ENCODE results near the gene SLC51B. TPM values are rescaled to one million over a fixed set of nuclear protein-coding genes. Genes with fewer than 3 reads are reported as not detected.

SLC51B gene
- total and polyA plus RNA-seq, 2 of the 4 experiments (the other 2 are of a cell fraction), result not detected

- Histone ChIP-seq H3K4me3 (ENCODE audit: insufficient read depth, low read depth, low read length) (no peak overlapping the region), H4K8ac (ENCODE audit: low read depth in 2 of 2, low read length in 2 of 2) (no peak overlapping the region), H2BK15ac (ENCODE audit: low read depth, low read length) (no peak overlapping the region), H3K9me3 (ENCODE audit: control insufficient read depth, insufficient read depth, low read length) (no peaks in the 10 kb centered on the region), H3K4me2 (ENCODE audit: low read depth, low read length) (no peak overlapping the region), H3K27ac (ENCODE audit: insufficient read depth, low read length) (no peak overlapping the region), H2AK9ac (replicated peaks; ENCODE audit: low read depth, low read length, poor library complexity) (no peak overlapping the region), H2BK120ac (ENCODE audit: low read depth, low read length) (no peak overlapping the region), H2BK20ac (ENCODE audit: low read depth, low read length) (no peak overlapping the region), H3K23ac (ENCODE audit: low read depth, low read length) (no peak overlapping the region), H2BK5ac (ENCODE audit: low read depth, low read length, poor library complexity, severe bottlenecking) (no peak overlapping the region), H3K56ac (ENCODE audit: extremely low read depth, insufficient read depth, low read length) (no peak overlapping the region), H2AFZ (replicated peaks; ENCODE audit: low read length, poor library complexity) (peak overlapping the region; percentile 26), H4K91ac (ENCODE audit: insufficient read depth, low read depth, low read length) (no peak overlapping the region), H4K5ac (ENCODE audit: low read depth, low read length) (no peak overlapping the region), H4K20me1 (ENCODE audit: insufficient read depth, low read length) (no peaks in the 10 kb centered on the region), H3K9ac (ENCODE audit: low read depth, low read length) (no peak overlapping the region), H3K4ac (ENCODE audit: low read depth, low read length) (no peak overlapping the region), H2AK5ac (ENCODE audit: low read depth, low read length) (peak overlapping the region; percentile 23; the same call in 1 of the 2 replicates), H3K4me1 (ENCODE audit: control insufficient read depth, insufficient read depth, low read length) (peaks cover 7% of the 10 kb centered on the region; the same call in 1 of the 2 replicates), H3K14ac (replicated peaks; ENCODE audit: low read depth, low read length) (no peak overlapping the region), H3K9me1 (ENCODE audit: insufficient read depth, low read length) (peaks cover 7% of the 10 kb centered on the region; the same call in 1 of the 2 replicates), H3K18ac (ENCODE audit: low read depth, low read length) (no peak overlapping the region), H3K36me3 (ENCODE audit: control insufficient read depth, insufficient read depth, low read length) (no peaks in the 10 kb centered on the region), H3K79me1 (ENCODE audit: low read depth in 1 of 2, low read length in 2 of 2) (no peaks in the 10 kb centered on the region), H3K27me3 (ENCODE audit: control insufficient read depth, insufficient read depth, low read length) (no peaks in the 10 kb centered on the region)
- ATAC-seq (ENCODE audit: low read depth), result no peak
- intact Hi-C loops (cut with micrococcal nuclease), result loop anchor here (10.0 kb wide), 1 partner anchor 236 kb away; no protein-coding TSS in a partner anchor
- no TSS peak for BruUV-seq (replicated peaks)
- in situ Hi-C loops (cut with MboI; ENCODE audit: low sequenced_read_pairs), result loop anchor here (10.0 kb wide), 2 partner anchors 46 to 236 kb away; no protein-coding TSS in a partner anchor
- no peak for DNase-seq
- POLR2A ChIA-PET (ENCODE audit: unreplicated experiment), result no interaction called here
- CTCF ChIA-PET, result interaction anchor here (0.6 to 1.4 kb wide), 2 partner anchors 44 to 103 kb away, joined by 4 to 6 read pairs; no protein-coding TSS in a partner anchor
- no peak for TF ChIP-seq RCOR1 (IDR thresholded peaks at IDR 0.05; ENCODE audit: insufficient replicate concordance, low read length)
- TF ChIP-seq ELK1 (IDR thresholded peaks at IDR 0.05; ENCODE audit: borderline replicate concordance, low read depth, low read length), result no peak
- no peak for TF ChIP-seq NFE2L2 (IDR thresholded peaks at IDR 0.05; ENCODE audit: low read depth, low read length)
- TF ChIP-seq RAD21 (IDR thresholded peaks at IDR 0.05; ENCODE audit: low read length), result no peak
- TF ChIP-seq MXI1 (IDR thresholded peaks at IDR 0.05; ENCODE audit: borderline replicate concordance, low read depth, low read length), result no peak
- TF ChIP-seq FOS (IDR thresholded peaks at IDR 0.05; ENCODE audit: low read depth, low read length), result no peak
- TF ChIP-seq SMC3 (IDR thresholded peaks at IDR 0.05; ENCODE audit: low read depth, low read length), result no peak
- no peak for TF ChIP-seq MAFK (IDR thresholded peaks at IDR 0.05; ENCODE audit: low read depth, low read length)
- no peak for TF ChIP-seq RFX5 (IDR thresholded peaks at IDR 0.05; ENCODE audit: low read depth, low read length)
- no peak for TF ChIP-seq CHD1 (IDR thresholded peaks at IDR 0.05; ENCODE audit: low read depth, low read length)
- TF ChIP-seq CEBPB (IDR thresholded peaks at IDR 0.05; ENCODE audit: low read depth, low read length), result no peak
- TF ChIP-seq BHLHE40 (IDR thresholded peaks at IDR 0.05; ENCODE audit: low read depth, low read length), result no peak
- TF ChIP-seq MAZ (IDR thresholded peaks at IDR 0.05; ENCODE audit: borderline replicate concordance, low read depth, low read length), result no peak
- TF ChIP-seq POLR2A (IDR thresholded peaks at IDR 0.05; ENCODE audit: low read depth, low read length), result no peak
- no CpG with 5 or more reads among the region's 5 CpGs for WGBS, 2 experiments (ENCODE audit: extremely low coverage in 2 of 2, insufficient read length in 1 of 2)
- dilution Hi-C loops (cut with HindIII; ENCODE audit: low sequenced_read_pairs, unreplicated experiment), result no loop called here
Observed at GRCh38 chr15:65038836-65039235, 6.4 kb upstream of the SLC51B start.

All from IMR-90 (cell line).